ENCODE data around the gene TBX2.

DNA sequence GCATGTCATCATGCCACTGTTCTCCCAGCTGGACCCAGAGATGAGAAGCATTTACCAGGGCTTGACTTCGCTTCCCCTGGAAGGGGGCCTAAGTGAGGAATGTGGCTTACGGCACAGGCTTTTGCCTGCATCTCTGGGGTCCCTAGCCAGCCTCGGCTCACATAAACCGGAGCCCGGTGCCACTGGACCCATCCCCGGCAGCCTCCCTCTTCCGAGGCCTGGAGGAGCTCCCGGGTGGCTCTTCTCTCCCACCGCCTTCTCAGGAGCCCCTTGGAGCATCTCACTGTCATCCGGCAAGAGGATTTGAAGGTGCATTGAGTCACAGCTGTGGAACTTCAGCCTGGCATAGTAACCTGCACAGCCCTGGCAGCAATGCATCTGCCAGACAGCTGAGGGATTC lies 29.9 kb upstream of the TBX2 start:
- TF ChIP-seq POLR2A (IDR thresholded peaks at IDR 0.05) (no peak), POLR2AphosphoS5 (IDR thresholded peaks at IDR 0.05) (no peak), EP300 (IDR thresholded peaks at IDR 0.05) (no peak)
- TF ChIP-seq, protein P1, sequence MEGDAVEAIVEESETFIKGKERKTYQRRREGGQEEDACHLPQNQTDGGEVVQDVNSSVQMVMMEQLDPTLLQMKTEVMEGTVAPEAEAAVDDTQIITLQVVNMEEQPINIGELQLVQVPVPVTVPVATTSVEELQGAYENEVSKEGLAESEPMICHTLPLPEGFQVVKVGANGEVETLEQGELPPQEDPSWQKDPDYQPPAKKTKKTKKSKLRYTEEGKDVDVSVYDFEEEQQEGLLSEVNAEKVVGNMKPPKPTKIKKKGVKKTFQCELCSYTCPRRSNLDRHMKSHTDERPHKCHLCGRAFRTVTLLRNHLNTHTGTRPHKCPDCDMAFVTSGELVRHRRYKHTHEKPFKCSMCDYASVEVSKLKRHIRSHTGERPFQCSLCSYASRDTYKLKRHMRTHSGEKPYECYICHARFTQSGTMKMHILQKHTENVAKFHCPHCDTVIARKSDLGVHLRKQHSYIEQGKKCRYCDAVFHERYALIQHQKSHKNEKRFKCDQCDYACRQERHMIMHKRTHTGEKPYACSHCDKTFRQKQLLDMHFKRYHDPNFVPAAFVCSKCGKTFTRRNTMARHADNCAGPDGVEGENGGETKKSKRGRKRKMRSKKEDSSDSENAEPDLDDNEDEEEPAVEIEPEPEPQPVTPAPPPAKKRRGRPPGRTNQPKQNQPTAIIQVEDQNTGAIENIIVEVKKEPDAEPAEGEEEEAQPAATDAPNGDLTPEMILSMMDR (IDR thresholded peaks at IDR 0.05) = no peak

Data from suprapubic skin (tissue), 4 donors.